Parathyroid adenoma (tissue), 2 donors: ENCODE results near the gene PLCL2.

Source experiments
- H2AFZ ChIP-seq: fragments of 300-600 bp; sonication (generic); one replicate; pipeline ENCODE4 v1.7.0; 2017; ENCODE audit warnings: antibody characterized with exemption, mild to moderate bottlenecking
- H3K27ac ChIP-seq: fragments of 300-600 bp; sonication (generic); one replicate; pipeline ENCODE4 v1.7.0; 2017
- H3K27me3 ChIP-seq: fragments of 300-600 bp; sonication (generic); one replicate; pipeline ENCODE4 v1.7.0; 2017; ENCODE audit warnings: low read length; ENCODE audit not compliant: control insufficient read depth, insufficient read depth
- H3K36me3 ChIP-seq: fragments of 300-600 bp; sonication (generic); one replicate; pipeline ENCODE4 v1.7.0; 2017; ENCODE audit warnings: low read length; ENCODE audit not compliant: control insufficient read depth, insufficient read depth
- H3K4me1 ChIP-seq: fragments of 300-600 bp; sonication (generic); one replicate; pipeline ENCODE4 v1.7.0; 2017; ENCODE audit warnings: control low read depth
- H3K4me2 ChIP-seq: fragments of 300-600 bp; sonication (generic); one replicate; pipeline ENCODE4 v1.7.0; 2017; ENCODE audit warnings: low read length
- H3K4me3 ChIP-seq: fragments of 300-600 bp; sonication (generic); one replicate; pipeline ENCODE4 v1.7.0; 2017; ENCODE audit warnings: low read depth, low read length
- H3K79me2 ChIP-seq: fragments of 300-600 bp; sonication (generic); one replicate; pipeline ENCODE4 v1.7.0; 2017; ENCODE audit warnings: control low read depth
- H3K9ac ChIP-seq: fragments of 300-600 bp; sonication (generic); one replicate; pipeline ENCODE4 v1.7.0; 2017; ENCODE audit warnings: mild to moderate bottlenecking
- H3K9me3 ChIP-seq: fragments of 300-600 bp; sonication (generic); one replicate; pipeline ENCODE4 v1.7.0; 2017; ENCODE audit warnings: low read length; ENCODE audit not compliant: control insufficient read depth
- CTCF ChIP-seq: fragments of 300-600 bp; sonication (generic); IDR thresholded peaks from one replicate; pipeline ENCODE4 v1.7.0; 2017; ENCODE audit warnings: antibody characterized with exemption, mild to moderate bottlenecking
- donor health status: primary hyperparathyroidism.

Gene PLCL2

GRCh38 chr3:16888356-16888755 lies 3.6 kb downstream of the PLCL2 start:
- TF ChIP-seq CTCF, result no peak
- H3K79me2 ChIP-seq, result no peaks in the 10 kb centered on the region
- H3K4me2 ChIP-seq, result no peak overlapping the region
- no peaks in the 10 kb centered on the region for H3K27me3 ChIP-seq
- no peak overlapping the region for H2AFZ ChIP-seq
- H3K4me1 ChIP-seq, result no peaks in the 10 kb centered on the region
- H3K9me3 ChIP-seq, result no peaks in the 10 kb centered on the region
- H3K36me3 ChIP-seq, result no peaks in the 10 kb centered on the region
- no peak overlapping the region for H3K9ac ChIP-seq
- H3K4me3 ChIP-seq, result no peak overlapping the region
- no peak overlapping the region for H3K27ac ChIP-seq

GRCh38 chr3:16888785-16889607 lies 4.2 kb downstream of the PLCL2 start:
- no peak overlapping the region for H3K4me3 ChIP-seq
- H3K36me3 ChIP-seq, result no peaks in the 10 kb centered on the region
- no peaks in the 10 kb centered on the region for H3K4me1 ChIP-seq
- no peaks in the 10 kb centered on the region for H3K9me3 ChIP-seq
- no peak overlapping the region for H3K9ac ChIP-seq
- peaks cover 2% of the 10 kb centered on the region for H3K79me2 ChIP-seq
- no peak overlapping the region for H2AFZ ChIP-seq
- H3K4me2 ChIP-seq, result no peak overlapping the region
- no peak overlapping the region for H3K27ac ChIP-seq
- TF ChIP-seq CTCF, result no peak
- no peaks in the 10 kb centered on the region for H3K27me3 ChIP-seq

GRCh38 chr3:16890597-16891333 lies 6.0 kb downstream of the PLCL2 start:
- H3K27ac ChIP-seq, result no peak overlapping the region
- no peaks in the 10 kb centered on the region for H3K36me3 ChIP-seq
- no peaks in the 10 kb centered on the region for H3K4me1 ChIP-seq
- H3K9ac ChIP-seq, result no peak overlapping the region
- H3K9me3 ChIP-seq, result no peaks in the 10 kb centered on the region
- no peak overlapping the region for H2AFZ ChIP-seq
- no peak overlapping the region for H3K4me2 ChIP-seq
- TF ChIP-seq CTCF, result no peak
- peaks cover 2% of the 10 kb centered on the region for H3K79me2 ChIP-seq
- no peaks in the 10 kb centered on the region for H3K27me3 ChIP-seq
- no peak overlapping the region for H3K4me3 ChIP-seq

GRCh38 chr3:16893618-16894200 lies 9.0 kb downstream of the PLCL2 start:
- Histone ChIP-seq H3K4me3 (no peak overlapping the region), H3K79me2 (peaks cover 2% of the 10 kb centered on the region), H3K9me3 (no peaks in the 10 kb centered on the region), H3K4me2 (no peak overlapping the region), H3K4me1 (no peaks in the 10 kb centered on the region), H3K27me3 (no peaks in the 10 kb centered on the region), H3K36me3 (no peaks in the 10 kb centered on the region), H2AFZ (no peak overlapping the region), H3K27ac (no peak overlapping the region), H3K9ac (no peak overlapping the region)
- no peak for TF ChIP-seq CTCF
